ENCODE data around the gene CIROP.

Gene CIROP

DNA sequence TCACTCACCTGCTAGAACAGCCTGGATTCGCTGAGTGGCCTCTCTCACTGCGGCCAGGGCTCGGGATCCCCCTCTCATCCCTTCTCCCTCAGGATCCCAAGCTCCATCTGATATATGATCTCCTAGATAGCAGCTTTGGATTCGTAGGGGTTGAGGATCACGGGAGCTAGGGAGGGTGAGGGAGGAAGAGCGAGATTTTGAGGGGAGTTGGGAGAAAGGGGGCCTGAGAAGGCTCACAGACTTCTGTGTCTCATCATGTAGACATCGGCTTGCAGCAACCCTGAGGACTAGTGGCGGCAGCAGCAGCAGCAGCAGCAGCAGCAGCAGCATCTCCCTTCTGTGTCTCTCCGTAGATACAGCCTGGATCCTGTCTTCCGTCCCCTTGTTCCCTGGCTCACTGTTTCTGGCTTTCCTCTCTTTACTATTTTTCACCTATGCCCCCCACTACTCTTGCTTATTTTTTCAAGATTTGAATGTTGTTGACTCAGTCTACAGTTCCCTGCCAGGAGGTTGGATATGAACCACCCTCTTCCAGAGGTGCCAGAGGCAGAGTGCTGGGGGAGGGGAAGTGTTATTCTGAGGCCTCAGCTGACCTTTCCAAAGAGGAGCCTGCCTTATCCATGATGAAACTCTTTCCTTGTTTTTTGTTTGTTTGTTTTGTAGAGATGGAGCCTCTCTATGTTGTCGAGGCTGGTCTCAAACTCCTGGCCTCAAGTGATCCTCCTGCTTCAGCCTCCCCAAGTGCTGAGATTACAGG is at the start of gene CIROP:
TSS of gene CIROP (minus strand) at position 399 of the 757 bp plus-strand sequence. CDS start at position 330, 69 bp downstream.
- peak in 1 of 2 experiments; percentile 16 for DNase-seq

DNA sequence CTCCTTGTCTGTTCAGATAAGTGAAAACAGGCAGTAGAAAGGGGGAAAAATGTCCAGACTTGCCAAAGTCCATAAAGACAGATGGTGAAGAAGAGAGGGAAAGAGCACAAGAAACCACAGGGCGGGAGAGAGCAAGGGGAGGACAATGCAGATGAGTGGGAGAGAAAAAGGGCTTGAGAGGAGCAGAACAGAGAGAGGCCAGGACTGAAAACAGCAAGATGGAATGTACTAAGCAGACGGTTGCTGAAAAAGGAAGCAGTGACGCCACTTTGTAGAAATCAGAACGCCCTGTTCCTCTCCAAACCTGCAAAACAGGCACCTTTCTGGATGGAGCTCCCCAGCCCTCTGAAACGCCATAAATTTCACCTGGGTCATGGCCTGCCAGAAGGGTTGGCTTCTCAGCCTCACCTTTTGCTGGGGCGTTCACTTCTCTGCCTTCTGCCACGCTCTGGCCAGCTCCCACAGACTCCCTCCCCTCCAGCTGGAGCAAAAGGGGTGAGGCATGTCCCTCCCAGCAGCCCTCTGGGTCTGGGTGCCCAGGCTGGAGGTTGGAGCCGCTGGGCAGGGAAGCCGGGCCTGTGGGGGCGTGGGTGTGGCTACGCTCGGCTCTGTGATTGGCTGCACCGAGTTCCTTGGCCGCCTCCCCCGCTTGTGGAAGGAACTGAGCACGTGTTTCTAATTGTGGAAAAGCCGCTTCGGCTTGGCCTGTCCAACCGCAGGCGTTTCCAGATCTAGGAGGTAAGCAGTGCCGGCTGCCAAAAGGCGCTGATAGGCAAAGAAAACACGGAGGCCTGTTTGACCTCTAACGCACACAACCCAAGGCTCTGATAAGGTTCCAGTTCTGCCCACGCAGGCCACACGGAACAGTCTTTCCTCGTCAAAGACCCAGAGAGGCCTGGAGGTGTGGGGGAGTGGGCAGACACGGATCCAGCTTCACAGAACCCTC is 49.3 kb upstream of the CIROP start:
- no peak for DNase-seq

- no peak for DNase-seq
Measured at GRCh38 chr14:23151342-23151741, 46.6 kb upstream of the CIROP start.

- DNase-seq, result no peak
Measured at GRCh38 chr14:23149745-23150144, 45.0 kb upstream of the CIROP start.

- no peak for DNase-seq
Measured at GRCh38 chr14:23148591-23149249, 43.9 kb upstream of the CIROP start.

DNA sequence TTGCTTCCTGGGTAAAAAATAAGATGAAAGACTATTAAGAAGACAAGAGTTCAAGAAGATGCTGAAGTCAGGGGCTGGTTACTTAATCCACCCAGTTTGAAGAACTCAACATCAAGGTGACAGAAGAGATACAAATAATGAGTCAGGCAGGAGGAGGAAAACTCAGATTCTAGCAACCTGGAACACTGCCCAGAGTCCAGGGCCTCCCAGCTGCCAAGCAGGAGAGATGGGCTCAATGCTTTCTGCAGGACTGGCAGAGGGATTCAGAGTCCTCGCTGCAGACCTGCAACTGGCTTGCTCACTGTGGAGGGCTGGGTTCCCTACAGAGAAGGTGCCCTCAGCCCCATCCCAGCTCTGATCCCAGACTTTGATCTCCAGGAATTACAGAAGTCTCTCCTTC is 42.9 kb upstream of the CIROP start:
- peak in 1 of 2 experiments; percentile 34 for DNase-seq

DNA sequence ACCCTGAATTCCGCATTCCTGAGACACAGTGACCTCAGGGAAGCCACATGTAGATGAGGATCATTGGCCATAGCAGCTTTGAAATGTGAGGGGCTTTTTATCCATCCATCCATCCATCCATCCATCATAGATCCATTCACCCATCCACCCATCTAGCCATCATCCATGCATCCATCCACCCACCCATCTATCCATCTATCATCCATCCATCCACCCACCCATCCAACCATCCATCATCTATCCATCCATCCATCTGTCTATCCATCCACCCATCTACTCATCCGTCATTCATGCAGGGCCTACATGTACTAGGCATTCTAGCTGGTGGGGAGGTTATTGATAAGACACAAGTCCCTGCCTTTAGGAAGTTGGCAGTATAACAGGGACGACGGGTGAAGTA is 42.2 kb upstream of the CIROP start:
- DNase-seq, result no peak

- DNase-seq, result no peak
Measured at GRCh38 chr14:23146351-23146910, 41.6 kb upstream of the CIROP start.

DNA sequence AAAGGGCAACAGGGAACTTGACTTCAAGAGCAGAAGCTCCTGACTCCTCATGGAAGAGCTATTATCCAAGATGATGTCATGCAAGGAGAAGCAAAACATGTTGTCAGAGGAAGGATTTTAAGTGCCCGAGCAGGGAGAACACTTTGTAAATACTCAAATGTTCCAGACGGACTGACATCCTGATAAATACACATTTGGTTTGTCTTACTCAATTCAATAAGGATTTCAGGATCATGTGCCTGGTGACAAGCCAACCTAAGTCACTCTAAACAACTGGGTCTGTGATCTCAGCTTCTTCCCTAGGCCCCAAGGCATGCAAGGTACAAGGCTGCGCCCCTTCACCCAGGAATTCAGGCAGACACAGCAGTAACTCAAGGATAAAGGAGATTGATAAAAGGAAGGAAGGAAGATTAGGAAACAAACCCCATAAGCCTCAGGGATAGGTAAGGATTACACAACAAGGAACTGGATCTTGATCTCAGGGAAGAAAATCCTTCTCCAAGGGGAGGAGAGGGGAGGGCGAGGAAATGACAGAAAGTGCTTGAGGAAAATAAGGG is 41.1 kb upstream of the CIROP start:
- DNase-seq, result no peak

GRCh38 chr14:23143911-23144310 is 39.1 kb upstream of the CIROP start:
- no peak for DNase-seq

- DNase-seq, result no peak
Measured at GRCh38 chr14:23142826-23143225, 38.0 kb upstream of the CIROP start.

GRCh38 chr14:23141706-23142444 is 37.1 kb upstream of the CIROP start:
- DNase-seq, result no peak

- no peak for DNase-seq
Measured at GRCh38 chr14:23140371-23140770, 35.6 kb upstream of the CIROP start.

- DNase-seq, result no peak
Measured at GRCh38 chr14:23139874-23140273, 35.1 kb upstream of the CIROP start.

DNA sequence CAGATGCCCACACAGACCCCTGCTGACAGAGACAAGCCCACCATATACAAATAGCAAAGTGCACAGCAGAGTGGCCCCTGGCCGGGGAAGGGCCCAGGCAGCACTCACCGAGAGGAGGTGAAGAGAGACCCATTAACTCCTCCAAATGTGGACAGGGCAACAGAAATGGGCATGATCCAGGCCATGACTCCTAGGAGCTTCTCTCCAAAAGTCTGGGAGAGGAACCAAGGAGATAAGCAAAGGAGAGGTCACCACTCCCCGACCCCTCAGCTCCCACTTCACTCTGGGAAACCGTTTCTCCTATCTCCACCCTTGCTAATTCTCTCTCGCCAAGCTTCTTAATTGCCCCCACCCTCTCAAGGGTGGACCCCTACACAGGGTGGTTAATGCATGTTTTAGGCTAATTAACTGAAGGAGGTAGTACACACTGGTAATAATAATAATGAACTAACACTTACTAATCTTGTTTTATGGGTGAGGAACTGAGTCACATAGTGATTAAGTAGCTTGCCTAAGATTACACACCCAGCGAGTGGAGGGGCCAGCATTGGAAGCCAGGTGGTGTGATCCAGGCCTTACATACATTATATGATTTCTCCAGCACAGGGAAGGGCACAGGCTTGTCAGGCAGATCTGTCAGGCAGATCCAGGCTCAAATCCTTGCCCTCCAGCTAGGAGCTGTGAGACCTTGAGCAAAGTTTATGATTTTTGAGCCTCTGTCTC is 33.2 kb upstream of the CIROP start:
- DNase-seq, result no peak

DNA sequence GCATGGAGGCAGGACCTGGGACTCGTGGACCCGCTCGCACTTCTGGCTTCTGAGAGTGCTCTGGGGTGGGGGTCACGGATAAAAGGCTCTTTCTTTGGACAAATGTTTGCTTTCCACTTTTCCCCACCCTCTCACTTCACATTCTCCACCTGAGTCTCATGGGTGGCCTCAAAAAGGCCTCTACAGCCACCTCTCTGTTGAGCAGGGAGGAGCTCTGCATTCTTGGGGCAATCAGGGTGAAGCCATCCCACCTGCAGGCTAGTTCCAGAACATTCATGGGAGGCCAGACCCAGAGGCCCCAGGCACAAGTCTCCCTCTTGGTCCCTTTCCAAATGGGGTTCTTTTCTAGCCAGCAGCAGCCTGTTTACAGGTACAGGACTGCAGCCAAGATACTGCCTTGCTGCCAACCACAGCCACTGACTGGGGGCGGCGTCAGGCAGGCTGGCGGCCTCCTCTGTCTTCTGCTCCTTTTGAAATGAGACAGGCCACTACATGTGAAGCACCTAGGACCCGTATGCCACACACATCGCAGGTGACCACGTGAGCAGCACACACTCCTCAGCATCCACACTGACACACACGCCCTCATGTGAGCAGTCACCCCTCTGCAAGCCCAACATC is 32.5 kb upstream of the CIROP start:
- DNase-seq, result no peak

DNA sequence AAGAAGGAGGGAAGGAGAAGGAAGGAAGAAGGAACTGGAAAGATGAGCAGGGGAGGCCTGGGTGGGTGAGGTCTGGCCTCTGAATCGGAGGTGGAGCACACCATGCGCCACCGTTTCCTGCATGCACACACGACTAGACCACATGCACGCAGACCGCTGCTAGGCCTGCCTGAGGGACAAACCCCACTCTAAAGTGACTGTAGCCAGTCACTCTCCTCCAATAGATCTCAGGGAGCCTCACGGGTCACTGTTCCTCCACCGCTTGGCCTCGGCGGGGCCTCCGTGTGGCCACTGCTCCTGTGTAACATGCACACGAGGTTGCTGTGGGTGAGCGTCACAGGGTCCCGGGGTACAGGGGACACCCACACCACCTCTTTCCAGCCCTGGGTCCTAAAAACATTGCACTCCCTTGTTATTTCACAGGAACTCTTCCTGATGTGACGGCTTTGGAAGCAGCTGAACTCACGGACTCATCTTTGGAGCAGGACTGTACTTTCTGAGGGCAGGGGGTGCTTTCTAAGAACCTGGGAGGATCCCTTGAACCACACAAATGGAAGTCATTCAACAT is 31.9 kb upstream of the CIROP start:
- no peak for DNase-seq

GRCh38 chr14:23132970-23133369 is 28.2 kb upstream of the CIROP start:
- DNase-seq, result no peak

- no peak for DNase-seq
Measured at GRCh38 chr14:23131482-23131881, 26.7 kb upstream of the CIROP start.

- DNase-seq, result no peak
Measured at GRCh38 chr14:23130871-23131270, 26.1 kb upstream of the CIROP start.

All from SHP77 (cell line).